IMR-90 (cell line): Measurements from ENCODE around the gene DPYD. TPM values are rescaled to one million over a fixed set of nuclear protein-coding genes. Genes with fewer than 3 reads are reported as not detected.

ENCODE experiments used
- ATAC-seq: fragments of 200-7000 bp; cut with Tn5 transposase; 2 replicates; pipeline ENCODE4 v1.9.1; 2020; ENCODE audit warnings: low read depth, mild to moderate bottlenecking, moderate library complexity
- BruUV-seq: library from RNA; stranded (reverse); fragments of 400-500 nt; replicated peaks from 2 replicates; lab custom pipeline; 2021; lab: Mats Ljungman, UMichigan
- CTCF ChIA-PET: fragments of 300-600 bp; formaldehyde crosslinking; extraction: SDS; loops from one replicate; lab custom pipeline; 2021; ENCODE audit warnings: antibody characterized with exemption; lab: Yijun Ruan, JAX
- POLR2A ChIA-PET: fragments of 300-600 bp; sonication (Branson Sonifier 250); formaldehyde crosslinking; loops from one replicate; lab custom pipeline; 2022; ENCODE audit warnings: antibody characterized with exemption; ENCODE audit not compliant: unreplicated experiment; lab: Charles Lee
- DNase-seq: peaks from one replicate; pipeline ENCODE4 v3.0.0; 2013
- H2AFZ ChIP-seq: replicated peaks from 2 replicates; pipeline ENCODE3; 2013; ENCODE audit warnings: low read length, mild to moderate bottlenecking; ENCODE audit not compliant: poor library complexity
- H2AK5ac ChIP-seq: 2 replicates; pipeline ENCODE4 v1.6.1; 2013; ENCODE audit warnings: low read depth, low read length, inconsistent platforms
- H2AK9ac ChIP-seq: replicated peaks from 2 replicates; pipeline ENCODE3; 2013; ENCODE audit warnings: mild to moderate bottlenecking, low read depth, low read length, moderate library complexity; ENCODE audit not compliant: poor library complexity
- H2BK120ac ChIP-seq: 2 replicates; pipeline ENCODE4 v1.6.1; 2013; ENCODE audit warnings: low read depth, low read length, inconsistent platforms
- H2BK15ac ChIP-seq: 3 replicates; pipeline ENCODE4 v1.6.1; 2013; ENCODE audit warnings: low read depth, low read length, inconsistent platforms
- H2BK20ac ChIP-seq: 2 replicates; pipeline ENCODE4 v1.6.1; 2013; ENCODE audit warnings: low read depth, mild to moderate bottlenecking, inconsistent platforms, low read length, moderate library complexity
- H2BK5ac ChIP-seq: 2 replicates; pipeline ENCODE4 v1.6.1; 2013; ENCODE audit warnings: mild to moderate bottlenecking, low read depth, low read length, inconsistent platforms; ENCODE audit not compliant: poor library complexity, severe bottlenecking
- H3K14ac ChIP-seq: replicated peaks from 2 replicates; pipeline ENCODE4 v1.6.1; 2013; ENCODE audit warnings: low read depth, low read length, inconsistent platforms
- H3K18ac ChIP-seq: 2 replicates; pipeline ENCODE4 v1.6.1; 2013; ENCODE audit warnings: low read depth, low read length, control low read depth
- H3K23ac ChIP-seq: 2 replicates; pipeline ENCODE4 v1.6.1; 2013; ENCODE audit warnings: low read depth, low read length, inconsistent platforms
- H3K27ac ChIP-seq: 2 replicates; pipeline ENCODE4 v1.5.1; 2013; ENCODE audit warnings: mild to moderate bottlenecking, control low read depth, low read length; ENCODE audit not compliant: insufficient read depth
- H3K27me3 ChIP-seq: 2 replicates; pipeline ENCODE4 v1.6.1; 2013; ENCODE audit warnings: low read length; ENCODE audit not compliant: control insufficient read depth, insufficient read depth
- H3K36me3 ChIP-seq: 2 replicates; pipeline ENCODE4 v1.6.1; 2013; ENCODE audit warnings: low read length, mixed read lengths; ENCODE audit not compliant: control insufficient read depth, insufficient read depth
- H3K4ac ChIP-seq: 2 replicates; pipeline ENCODE4 v1.6.1; 2013; ENCODE audit warnings: low read depth, low read length, inconsistent platforms
- H3K4me1 ChIP-seq: 2 replicates; pipeline ENCODE4 v1.6.1; 2013; ENCODE audit warnings: low read length, mixed read lengths; ENCODE audit not compliant: control insufficient read depth, insufficient read depth
- H3K4me2 ChIP-seq: 2 replicates; pipeline ENCODE4 v1.6.1; 2013; ENCODE audit warnings: low read depth, mild to moderate bottlenecking, control low read depth, low read length, moderate library complexity
- H3K4me3 ChIP-seq: 2 replicates; pipeline ENCODE4 v1.5.1; 2013; ENCODE audit warnings: low read depth, mild to moderate bottlenecking, control low read depth, low read length, moderate library complexity; ENCODE audit not compliant: insufficient read depth
- H3K56ac ChIP-seq: 2 replicates; pipeline ENCODE4 v1.6.1; 2013; ENCODE audit warnings: low read length, inconsistent platforms; ENCODE audit not compliant: insufficient read depth; ENCODE audit errors: extremely low read depth
- H3K79me1 ChIP-seq, 2 experiments: 2 replicates each; pipeline ENCODE4 v1.6.1; 2013; ENCODE audit warnings: low read length in 2 of 2, inconsistent platforms in 1 of 2, low read depth in 1 of 2
- H3K9ac ChIP-seq: 2 replicates; pipeline ENCODE4 v1.6.1; 2013; ENCODE audit warnings: low read depth, low read length, control low read depth
- H3K9me1 ChIP-seq: 2 replicates; pipeline ENCODE4 v1.6.1; 2013; ENCODE audit warnings: low read length, inconsistent platforms; ENCODE audit not compliant: insufficient read depth
- H3K9me3 ChIP-seq: 2 replicates; pipeline ENCODE4 v1.6.1; 2013; ENCODE audit warnings: low read length; ENCODE audit not compliant: control insufficient read depth, insufficient read depth
- H4K20me1 ChIP-seq: 2 replicates; pipeline ENCODE4 v1.6.1; 2013; ENCODE audit warnings: low read length, inconsistent platforms; ENCODE audit not compliant: insufficient read depth
- H4K5ac ChIP-seq: 2 replicates; pipeline ENCODE4 v1.6.1; 2013; ENCODE audit warnings: mild to moderate bottlenecking, low read depth, low read length, control low read depth
- H4K8ac ChIP-seq, 2 experiments: 2 replicates each; pipeline ENCODE4 v1.6.1; 2013; ENCODE audit warnings: low read depth in 2 of 2, low read length in 2 of 2, control low read depth in 1 of 2, inconsistent platforms in 1 of 2
- H4K91ac ChIP-seq: 2 replicates; pipeline ENCODE4 v1.6.1; 2013; ENCODE audit warnings: low read depth, low read length, inconsistent platforms; ENCODE audit not compliant: insufficient read depth
- MAFK ChIP-seq: IDR thresholded peaks from 2 replicates; pipeline ENCODE4 v1.6.1; 2012; ENCODE audit warnings: low read depth, low read length, improper control_type of control experiment
- MAZ ChIP-seq: IDR thresholded peaks from 2 replicates; pipeline ENCODE4 v1.6.1; 2012; ENCODE audit warnings: low read depth, mild to moderate bottlenecking, low read length, improper control_type of control experiment, moderate library complexity, borderline replicate concordance
- NFE2L2 ChIP-seq: fragments of 150-350 bp; IDR thresholded peaks from 2 replicates; pipeline ENCODE4 v1.6.1; 2016; ENCODE audit warnings: low read depth, mild to moderate bottlenecking, low read length
- RAD21 ChIP-seq: IDR thresholded peaks from 2 replicates; pipeline ENCODE4 v1.6.1; 2012; ENCODE audit warnings: low read length, improper control_type of control experiment
- WGBS, 2 experiments: methylation state at CpG; one replicate each; pipeline versions ENCODE4 v1.1.5 to v1.1.7; 2013; ENCODE audit warnings: missing lambda C conversion rate in 2 of 2; ENCODE audit not compliant: insufficient read length in 1 of 2; ENCODE audit errors: extremely low coverage in 2 of 2; 5-methylcytosine and 5-hydroxymethylcytosine counted together
- dilution Hi-C: fragments of 300-500 bp; cut with HindIII; formaldehyde crosslinking; loops from one replicate; pipeline ENCODE4 v1.14.3; 2018; ENCODE audit warnings: low sequenced_read_pairs; ENCODE audit not compliant: unreplicated experiment
- in situ Hi-C: fragments of 300-500 bp; cut with MboI; formaldehyde crosslinking; loops from 3 replicates; pipeline ENCODE4 v1.14.3; 2019; ENCODE audit warnings: low sequenced_read_pairs, inconsistent platforms, mixed read lengths
- intact Hi-C: fragments of 100-400 bp; cut with micrococcal nuclease; formaldehyde crosslinking; loops from 2 replicates; pipeline ENCODE4 v1.10.0; 2022
- polyA plus RNA-seq, 3 experiments: library from polyadenylated mRNA; depleted of rRNA; stranded (reverse); fragments of >200 nt; gene quantifications; 2 replicates each; pipeline ENCODE4 v1.2.3, GENCODE V29; 2012; ENCODE audit warnings: low replicate concordance in 1 of 3
- total RNA-seq: library from RNA; depleted of rRNA; stranded (reverse); fragments of >200 nt; gene quantifications from 2 replicates; pipeline ENCODE4 v1.2.3, GENCODE V29; 2012
- TF ChIP-seq, protein P1 (sequence below): fragments of 150-350 bp; IDR thresholded peaks from 2 replicates; pipeline ENCODE4 v1.6.1; 2017; ENCODE audit warnings: mild to moderate bottlenecking, antibody characterized with exemption, low read length, low read depth

DPYD gene
- total and polyA plus RNA-seq, 2 of the 4 experiments (the other 2 are of a cell fraction): 9.3 to 47.3 TPM

- TF ChIP-seq MAFK (no peak), MAZ (no peak), NFE2L2 (no peak), RAD21 (no peak)
- TF ChIP-seq, protein P1, sequence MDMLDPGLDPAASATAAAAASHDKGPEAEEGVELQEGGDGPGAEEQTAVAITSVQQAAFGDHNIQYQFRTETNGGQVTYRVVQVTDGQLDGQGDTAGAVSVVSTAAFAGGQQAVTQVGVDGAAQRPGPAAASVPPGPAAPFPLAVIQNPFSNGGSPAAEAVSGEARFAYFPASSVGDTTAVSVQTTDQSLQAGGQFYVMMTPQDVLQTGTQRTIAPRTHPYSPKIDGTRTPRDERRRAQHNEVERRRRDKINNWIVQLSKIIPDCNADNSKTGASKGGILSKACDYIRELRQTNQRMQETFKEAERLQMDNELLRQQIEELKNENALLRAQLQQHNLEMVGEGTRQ: no peak
- no peak overlapping the region for H3K4me3 ChIP-seq
- no peak overlapping the region for H3K18ac ChIP-seq
- WGBS, 2 experiments: no CpG with 5 or more reads among the region's 6 CpGs
- H4K5ac ChIP-seq: no peak overlapping the region
- H3K56ac ChIP-seq: no peak overlapping the region
- no peaks in the 10 kb centered on the region for H3K27me3 ChIP-seq
- BruUV-seq: no TSS peak
- H3K9ac ChIP-seq: no peak overlapping the region
- no peaks in the 10 kb centered on the region for H3K4me1 ChIP-seq
- no peaks in the 10 kb centered on the region for H3K36me3 ChIP-seq
- no peak overlapping the region for H3K4me2 ChIP-seq
- H3K9me3 ChIP-seq: no peaks in the 10 kb centered on the region
- CTCF ChIA-PET: no interaction called here
- H3K4ac ChIP-seq: no peak overlapping the region
- POLR2A ChIA-PET: no interaction called here
- H2AK5ac ChIP-seq: no peak overlapping the region
- dilution Hi-C loops (no loop called here), in situ Hi-C loops (no loop called here), intact Hi-C loops (no loop called here)
- H3K23ac ChIP-seq: no peak overlapping the region
- no peak overlapping the region for H2AK9ac ChIP-seq
- no peak overlapping the region for H2BK5ac ChIP-seq
- H3K27ac ChIP-seq: no peak overlapping the region
- no peak overlapping the region for H2BK20ac ChIP-seq
- ATAC-seq (no peak), DNase-seq (no peak)
- no peak overlapping the region for H2BK120ac ChIP-seq
- no peak overlapping the region for H3K14ac ChIP-seq
- H4K8ac ChIP-seq: no peak overlapping the region
- H4K91ac ChIP-seq: no peak overlapping the region
- no peak overlapping the region for H2BK15ac ChIP-seq
- no peaks in the 10 kb centered on the region for H3K79me1 ChIP-seq
- no peak overlapping the region for H2AFZ ChIP-seq
- no peaks in the 10 kb centered on the region for H4K20me1 ChIP-seq
- peaks cover 2% of the 10 kb centered on the region; the same call in 1 of the 2 replicates for H3K9me1 ChIP-seq
Measured at GRCh38 chr1:97540346-97540888, 380.4 kb downstream of the DPYD start.
